Rectal smooth muscle tissue (tissue), 1 donor: ENCODE measurements around the gene ZNF236.
"Not testable (repeated sequence)": the region's sequence is repeated elsewhere in the genome, so short reads cannot be mapped to it uniquely, and the experiment has no call there.

Experiments
- H3K27ac ChIP-seq: one replicate; pipeline ENCODE4 v1.7.0; 2013; ENCODE audit warnings: low read depth, low read length, inconsistent platforms
- H3K27me3 ChIP-seq: one replicate; pipeline ENCODE4 v1.7.0; 2013; ENCODE audit warnings: low read length; ENCODE audit not compliant: control insufficient read depth, insufficient read depth
- H3K36me3 ChIP-seq: one replicate; pipeline ENCODE4 v1.7.0; 2013; ENCODE audit warnings: low read length; ENCODE audit not compliant: control insufficient read depth, insufficient read depth
- H3K4me1 ChIP-seq: one replicate; pipeline ENCODE4 v1.7.0; 2013; ENCODE audit warnings: low read length; ENCODE audit not compliant: control insufficient read depth, insufficient read depth
- H3K4me3 ChIP-seq: one replicate; pipeline ENCODE4 v1.7.0; 2013; ENCODE audit warnings: low read length
- H3K9ac ChIP-seq: one replicate; pipeline ENCODE4 v1.7.0; 2013; ENCODE audit warnings: low read length

Gene ZNF236

DNA sequence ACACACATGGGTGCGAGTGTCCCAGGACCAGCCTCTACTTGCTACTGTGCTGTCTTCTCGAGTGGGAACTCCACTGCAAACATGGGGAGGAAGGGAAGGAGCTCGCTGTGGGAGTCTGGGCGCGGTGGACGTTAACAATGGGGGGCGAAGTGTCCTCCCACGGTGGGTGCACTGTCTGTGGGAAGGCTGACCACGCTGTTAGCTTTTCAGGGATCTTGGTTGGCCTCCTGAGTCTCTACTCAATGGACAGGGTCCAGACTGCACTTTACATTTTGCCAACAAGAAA lies 163.5 kb downstream of the ZNF236 start:
- H3K36me3 ChIP-seq = no peaks in the 10 kb centered on the region
- no peaks in the 10 kb centered on the region for H3K4me1 ChIP-seq
- H3K9ac ChIP-seq = no peak overlapping the region
- H3K4me3 ChIP-seq = no peak overlapping the region
- H3K27ac ChIP-seq = no peak overlapping the region
- no peaks in the 10 kb centered on the region for H3K27me3 ChIP-seq

DNA sequence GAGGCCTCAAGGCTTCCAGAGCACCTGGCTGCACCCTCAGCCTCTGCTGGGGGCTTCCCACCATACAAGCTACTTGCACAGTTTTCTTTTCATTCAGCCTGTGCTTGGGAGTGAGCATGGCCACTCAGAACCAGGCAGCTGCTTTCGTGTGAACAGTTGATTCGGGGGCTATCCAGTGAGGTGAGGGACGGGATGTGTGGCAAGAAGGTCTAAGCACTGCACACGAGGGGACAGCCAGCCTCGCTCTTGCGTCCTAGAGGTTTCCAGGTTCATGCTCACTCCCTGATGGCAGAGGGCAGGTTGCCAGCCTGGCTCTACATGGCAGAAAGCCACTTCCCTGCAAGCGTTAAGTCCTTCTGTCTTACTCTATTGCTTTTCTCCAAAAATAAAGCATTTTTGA lies 164.0 kb downstream of the ZNF236 start:
- Histone ChIP-seq H3K27me3 (no peaks in the 10 kb centered on the region), H3K36me3 (no peaks in the 10 kb centered on the region), H3K27ac (no peak overlapping the region), H3K4me1 (no peaks in the 10 kb centered on the region), H3K4me3 (no peak overlapping the region), H3K9ac (no peak overlapping the region)

DNA sequence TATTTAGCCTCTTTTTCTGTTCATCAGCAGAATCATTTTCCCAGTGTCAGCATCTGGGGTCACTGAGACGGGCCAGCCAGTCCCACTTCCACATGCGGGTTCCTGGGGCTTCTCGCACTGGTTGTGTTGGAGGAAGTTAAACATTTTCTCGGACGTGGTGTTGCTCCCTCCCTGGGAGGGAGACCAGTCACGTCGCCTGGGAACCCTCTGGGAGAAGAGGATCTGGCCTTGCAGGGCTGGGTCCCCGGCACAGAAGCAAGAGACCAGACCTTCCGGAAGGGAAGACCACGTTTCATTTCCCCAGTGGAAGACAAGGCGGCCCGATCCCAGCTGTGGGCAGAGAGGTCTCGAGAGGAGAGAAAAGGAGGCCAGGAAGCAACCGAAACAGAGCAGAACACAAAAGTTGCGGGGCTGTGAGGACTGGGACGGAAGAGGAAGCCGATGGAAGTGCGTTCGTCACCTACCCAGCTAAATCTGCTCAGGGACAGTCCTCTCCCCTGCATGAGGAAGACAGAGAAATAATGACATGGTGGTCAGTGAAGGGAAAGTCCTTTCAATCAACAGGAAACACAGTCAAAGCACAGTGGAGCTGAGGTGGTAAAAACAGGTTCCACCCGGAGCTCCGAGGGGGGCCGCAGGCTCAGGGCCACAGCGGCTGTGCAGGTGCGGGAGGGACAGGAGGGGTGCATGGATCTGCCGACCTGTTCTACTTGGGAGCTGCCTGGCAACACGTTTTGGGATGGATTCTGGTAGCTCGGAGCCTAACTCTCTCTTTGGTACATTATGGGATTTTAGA lies 165.9 kb downstream of the ZNF236 start:
- no peak overlapping the region for H3K9ac ChIP-seq
- H3K36me3 ChIP-seq = no peaks in the 10 kb centered on the region
- no peak overlapping the region for H3K27ac ChIP-seq
- H3K27me3 ChIP-seq = no peaks in the 10 kb centered on the region
- no peak overlapping the region for H3K4me3 ChIP-seq
- H3K4me1 ChIP-seq = no peaks in the 10 kb centered on the region

DNA sequence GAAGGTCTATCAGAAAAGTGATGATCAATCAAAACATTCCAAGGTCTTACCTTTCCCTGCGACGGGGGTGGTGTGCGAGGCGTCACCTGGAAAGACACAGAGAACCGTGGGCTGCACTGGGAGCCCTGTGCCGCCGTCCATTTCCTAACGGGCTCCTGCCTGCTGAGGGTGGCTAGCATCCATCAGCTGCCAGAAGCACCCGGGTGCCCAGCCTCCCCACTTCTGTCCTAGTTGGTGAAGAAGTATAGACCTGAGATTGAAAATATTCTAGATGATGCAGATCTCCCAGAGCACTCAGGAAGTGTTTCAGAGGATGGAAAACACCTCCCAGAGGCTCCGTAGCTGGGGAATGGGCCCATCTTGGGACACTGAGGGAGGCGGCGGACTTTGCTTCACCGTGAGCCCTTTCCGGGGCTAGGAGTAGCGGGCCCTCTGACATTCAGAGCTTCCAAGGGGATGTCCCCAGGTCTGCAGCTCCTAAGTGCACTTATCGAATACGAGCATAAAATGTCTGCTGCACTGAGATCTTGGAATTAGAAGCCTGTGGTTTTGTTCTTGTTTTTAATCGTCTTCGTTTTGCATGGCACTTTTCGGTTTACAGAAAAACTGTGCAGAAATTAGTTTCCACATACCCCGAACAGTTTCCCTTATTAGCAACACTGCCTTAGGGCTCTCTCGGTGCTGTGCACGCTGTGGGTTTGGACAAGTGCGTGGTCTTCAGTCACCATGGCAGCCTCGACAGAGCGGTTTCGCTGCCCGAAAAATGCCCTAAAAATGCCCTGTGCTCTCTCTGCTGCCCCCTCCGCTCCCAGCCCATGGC lies 166.7 kb downstream of the ZNF236 start:
- Histone ChIP-seq H3K4me1 (no peaks in the 10 kb centered on the region), H3K36me3 (no peaks in the 10 kb centered on the region), H3K27ac (no peak overlapping the region), H3K27me3 (no peaks in the 10 kb centered on the region), H3K4me3 (no peak overlapping the region), H3K9ac (no peak overlapping the region)

DNA sequence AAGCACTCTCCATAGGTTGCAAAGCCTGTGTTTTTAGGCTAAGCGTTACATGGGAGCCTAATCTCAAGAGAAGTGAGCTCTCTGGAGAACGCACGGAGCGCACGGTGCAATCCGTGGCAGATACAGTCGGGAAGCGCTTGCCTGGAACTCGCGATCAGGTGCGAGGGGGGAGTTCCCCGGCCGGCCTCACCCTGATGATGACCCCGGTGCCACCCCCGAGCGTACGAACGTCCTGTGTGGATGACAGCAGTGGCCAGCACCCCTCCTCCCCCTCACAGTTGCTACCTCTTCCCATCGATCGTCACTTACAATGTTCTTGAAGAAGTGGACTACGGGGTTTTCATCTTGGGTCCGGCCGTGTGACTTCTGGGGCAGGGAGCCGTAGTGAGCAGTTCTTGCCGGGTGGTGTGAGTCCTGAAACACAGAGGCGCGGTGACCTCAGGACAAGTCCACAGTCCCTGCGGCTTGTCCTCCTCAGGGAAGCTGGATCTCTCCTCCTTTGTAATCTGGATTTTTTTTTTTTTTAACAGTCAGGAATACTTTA lies 167.4 kb downstream of the ZNF236 start:
- no peaks in the 10 kb centered on the region for H3K36me3 ChIP-seq
- H3K9ac ChIP-seq = no peak overlapping the region
- H3K4me1 ChIP-seq = no peaks in the 10 kb centered on the region

DNA sequence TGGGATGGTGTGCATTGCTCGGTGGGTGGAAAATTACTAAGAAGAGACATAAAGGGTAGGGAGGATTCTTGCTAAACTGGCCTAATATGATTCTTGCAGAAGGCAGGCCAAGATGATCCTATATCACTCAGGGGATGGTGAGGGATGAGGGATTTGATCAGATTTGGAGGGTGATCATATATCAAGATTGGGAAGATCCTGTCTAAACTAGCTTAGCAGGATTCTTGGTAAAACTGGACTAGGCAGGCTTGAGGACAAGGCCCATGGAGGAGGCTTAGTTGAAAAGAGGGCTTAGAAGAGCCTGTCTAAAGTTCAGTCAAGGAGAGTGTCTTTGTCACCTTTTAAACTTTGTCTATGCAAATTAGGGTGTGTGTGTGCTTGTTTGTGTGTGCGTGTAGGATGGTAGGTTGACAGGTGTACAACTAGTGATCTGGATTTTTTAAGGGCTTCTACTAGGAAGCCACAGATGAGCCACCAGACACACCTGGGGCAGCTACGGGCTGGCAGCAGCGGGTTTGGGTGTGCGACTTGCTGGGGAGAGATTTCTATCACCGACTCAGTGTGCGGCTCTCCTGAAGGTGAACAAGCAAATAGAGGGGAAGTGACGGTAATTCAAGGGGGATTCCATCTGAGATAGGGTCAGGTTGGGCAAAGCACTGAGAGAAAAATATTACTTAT lies 168.1 kb downstream of the ZNF236 start:
- not testable (repeated sequence) for H3K4me1 ChIP-seq, H3K27me3 ChIP-seq, H3K9ac ChIP-seq, H3K27ac ChIP-seq, H3K4me3 ChIP-seq, H3K36me3 ChIP-seq

More for the DNA sequence above, 167.4 kb downstream of the ZNF236 start:
- no peaks in the 10 kb centered on the region for H3K27me3 ChIP-seq
- no peak overlapping the region for H3K4me3 ChIP-seq
- no peak overlapping the region for H3K27ac ChIP-seq

DNA sequence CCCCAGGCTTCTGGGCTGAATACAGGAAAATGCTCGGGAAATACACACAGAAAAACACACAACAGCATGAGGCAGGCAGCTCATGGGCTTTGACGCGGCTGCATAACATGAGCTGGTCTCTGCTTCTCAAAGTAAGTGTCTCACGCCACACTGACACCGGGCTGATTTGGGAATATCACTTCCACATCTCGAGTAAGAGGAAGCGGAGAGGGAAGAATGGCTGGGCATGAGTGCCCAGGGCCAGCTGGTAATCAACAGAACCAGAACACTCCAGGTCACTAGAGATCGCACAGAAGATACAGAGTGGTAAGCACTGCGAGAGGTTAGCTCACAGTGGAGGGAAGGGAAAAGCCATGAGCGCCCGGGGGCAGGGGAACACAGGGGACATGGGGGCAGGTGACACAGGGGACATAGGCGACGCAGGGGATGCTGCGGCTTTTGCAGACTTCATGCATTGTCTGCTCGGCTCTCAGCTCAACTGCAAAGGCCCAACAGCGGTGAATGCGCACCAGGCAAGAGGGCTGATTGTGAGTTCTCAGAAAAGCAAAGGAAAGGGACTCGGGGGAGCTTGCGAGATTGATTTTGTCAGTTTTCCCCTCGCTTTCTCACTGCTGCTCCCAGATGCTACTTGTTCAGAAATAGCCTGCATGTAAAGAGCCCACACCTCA lies 168.8 kb downstream of the ZNF236 start:
- Histone ChIP-seq H3K4me3 (no peak overlapping the region), H3K27ac (no peak overlapping the region), H3K9ac (no peak overlapping the region), H3K36me3 (no peaks in the 10 kb centered on the region), H3K4me1 (no peaks in the 10 kb centered on the region), H3K27me3 (no peaks in the 10 kb centered on the region)

DNA sequence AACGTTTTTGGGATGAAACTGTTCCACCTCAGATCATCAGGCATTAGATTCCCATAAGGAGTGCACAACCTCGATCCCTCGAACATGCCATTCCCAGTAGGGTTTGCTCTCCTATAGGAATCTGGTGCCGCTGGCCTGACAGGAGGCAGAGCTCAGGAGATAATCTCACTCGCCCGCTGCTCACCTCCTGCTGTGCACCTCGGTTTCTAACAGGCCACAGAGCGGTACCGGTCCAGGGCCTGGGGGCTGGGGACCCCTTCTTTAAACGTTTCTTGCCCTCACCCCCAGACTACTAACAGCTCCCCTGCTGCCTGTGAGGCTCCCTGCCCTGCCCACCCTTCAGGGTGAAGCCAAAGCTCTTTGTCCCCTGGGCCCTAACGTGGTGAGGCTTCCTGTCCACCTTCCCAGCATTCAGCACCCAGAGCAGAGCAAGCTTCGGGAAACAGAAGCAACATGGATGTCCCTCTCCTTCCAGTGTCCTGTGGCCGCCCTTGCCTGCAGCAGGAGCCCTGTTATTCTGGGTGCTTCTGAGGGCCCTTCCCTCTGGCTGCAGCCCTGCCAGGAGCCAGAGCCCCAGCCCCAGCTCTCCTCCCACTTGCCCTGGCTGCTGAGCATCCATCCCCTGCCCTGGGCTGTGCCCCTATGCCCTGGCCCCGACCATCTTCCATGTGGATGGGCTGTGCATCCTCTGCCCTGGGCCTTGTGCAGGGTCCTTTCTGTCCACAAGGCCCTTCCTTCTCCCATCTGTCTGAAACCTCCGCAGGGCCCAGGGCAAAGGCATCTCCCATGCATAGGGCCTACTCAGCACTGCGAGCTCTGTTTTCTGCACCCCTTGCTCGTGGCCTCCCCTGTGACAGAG lies 170.1 kb downstream of the ZNF236 start:
- no peaks in the 10 kb centered on the region for H3K27me3 ChIP-seq
- H3K4me1 ChIP-seq = no peaks in the 10 kb centered on the region
- H3K9ac ChIP-seq = no peak overlapping the region
- no peaks in the 10 kb centered on the region for H3K36me3 ChIP-seq
- H3K4me3 ChIP-seq = no peak overlapping the region
- no peak overlapping the region for H3K27ac ChIP-seq

DNA sequence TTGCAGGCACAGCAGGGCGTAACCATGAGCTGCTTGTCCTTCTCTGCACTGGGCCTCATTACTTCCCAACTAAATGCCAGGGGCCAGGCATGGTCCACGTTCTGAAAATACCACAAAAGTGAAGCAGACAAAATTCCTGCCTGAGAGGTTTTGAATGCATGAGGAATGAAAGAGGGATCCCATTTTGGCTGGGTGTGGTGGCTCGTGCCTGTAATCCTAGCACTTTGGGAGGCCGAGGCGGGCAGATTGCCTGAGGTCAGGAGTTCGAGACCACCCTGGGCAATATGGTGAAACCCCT lies 170.7 kb downstream of the ZNF236 start:
- Histone ChIP-seq H3K9ac (no peak overlapping the region), H3K27me3 (no peaks in the 10 kb centered on the region), H3K27ac (no peak overlapping the region), H3K4me1 (no peaks in the 10 kb centered on the region), H3K4me3 (no peak overlapping the region), H3K36me3 (no peaks in the 10 kb centered on the region)

DNA sequence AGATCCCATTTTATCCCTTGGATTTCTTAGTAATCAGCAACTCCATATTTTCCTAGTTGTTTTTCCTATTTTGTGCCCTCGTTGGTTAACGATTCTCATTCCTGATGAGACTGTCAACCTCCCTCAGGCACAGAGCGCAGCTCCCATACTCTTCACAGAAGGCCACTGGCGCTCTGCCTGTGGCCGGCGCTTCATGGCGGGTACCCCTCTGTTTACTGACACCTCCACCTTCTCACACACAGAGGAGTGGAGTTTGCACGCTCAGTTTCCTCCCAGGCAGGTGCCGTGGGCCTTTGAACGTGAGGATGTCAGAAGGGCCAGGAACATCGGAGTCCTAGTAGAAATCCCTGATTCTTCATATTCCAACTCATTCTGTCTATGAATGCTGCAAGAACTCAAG lies 171.2 kb downstream of the ZNF236 start:
- no peaks in the 10 kb centered on the region for H3K4me1 ChIP-seq
- H3K9ac ChIP-seq = no peak overlapping the region
- no peaks in the 10 kb centered on the region for H3K36me3 ChIP-seq
- H3K4me3 ChIP-seq = no peak overlapping the region
- no peak overlapping the region for H3K27ac ChIP-seq
- H3K27me3 ChIP-seq = no peaks in the 10 kb centered on the region

DNA sequence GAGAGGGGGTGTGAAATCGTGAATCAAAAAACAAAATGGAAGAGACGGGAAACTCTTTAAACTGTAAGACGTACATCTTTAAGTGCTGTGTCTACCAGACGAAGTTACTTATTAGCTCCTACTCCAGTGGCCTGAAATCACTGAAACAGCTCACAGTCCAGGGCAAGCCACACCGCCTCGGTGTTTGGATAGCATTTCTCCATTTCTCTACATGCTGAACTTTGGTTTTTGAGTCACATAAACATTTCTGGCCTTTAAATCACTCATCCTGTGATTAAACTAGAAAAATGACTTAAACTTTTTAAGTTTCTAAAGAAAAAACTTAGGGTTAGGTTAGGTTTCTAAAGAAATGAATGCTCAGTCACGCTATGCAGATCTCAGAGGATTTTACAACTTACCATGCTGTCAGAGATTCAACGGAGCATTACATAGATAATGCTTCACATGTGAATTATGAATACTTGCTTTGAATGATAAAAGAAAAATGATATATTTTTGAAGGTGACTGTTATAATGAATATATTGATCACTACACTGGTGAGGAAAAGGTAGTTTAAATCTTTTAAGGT lies 171.8 kb downstream of the ZNF236 start:
- Histone ChIP-seq H3K4me3 (no peak overlapping the region), H3K36me3 (no peaks in the 10 kb centered on the region), H3K27ac (no peak overlapping the region), H3K9ac (no peak overlapping the region), H3K4me1 (no peaks in the 10 kb centered on the region), H3K27me3 (no peaks in the 10 kb centered on the region)
